NCI-H2171 treated with DMSO at 0.1 percent for 48 hours (cell line): ENCODE data around the gene FAM228A.
A peak's percentile ranks its signal among the peaks of the same experiment; 100 is the strongest.

Source experiments
- DNase-seq: peaks from one replicate; lab custom pipeline; 2025; lab: John Stamatoyannopoulos, UW

The FAM228A gene

DNA sequence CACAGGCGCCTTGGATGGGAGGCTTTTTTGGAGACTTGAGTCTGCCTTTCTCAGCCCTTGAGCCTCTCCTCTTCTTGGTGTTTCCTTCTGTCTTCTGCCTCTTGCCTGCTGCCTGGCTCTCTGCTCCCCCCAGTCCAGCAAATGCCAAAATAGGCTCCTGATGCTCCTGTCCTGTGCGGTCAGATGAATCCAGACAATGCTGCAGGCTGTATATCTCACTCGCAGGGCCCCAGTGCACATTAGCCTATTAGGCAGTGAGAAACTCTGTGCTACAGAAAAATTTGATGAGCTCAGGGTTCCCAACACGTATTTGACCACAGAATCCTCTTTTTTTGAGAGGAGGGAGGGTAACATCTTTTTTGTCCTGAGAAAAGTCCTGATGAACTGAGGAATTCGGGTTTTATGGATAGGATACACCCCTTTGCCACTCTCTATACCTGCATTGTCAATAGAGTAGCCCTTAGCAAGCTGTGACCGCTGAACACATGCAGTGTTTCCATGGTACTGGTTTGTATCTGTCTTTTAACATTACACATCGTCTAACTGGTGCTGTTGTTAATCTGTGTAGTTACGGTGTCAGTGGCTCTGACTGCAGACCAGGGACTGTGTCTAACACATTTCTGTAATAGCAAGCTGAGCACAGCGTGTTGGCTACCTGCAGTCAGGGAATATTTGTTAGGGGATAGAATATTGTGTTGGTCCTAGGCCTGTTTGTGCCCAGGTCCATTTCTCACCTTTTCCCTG lies 50.8 kb downstream of the FAM228A start:
- DNase-seq: no peak

DNA sequence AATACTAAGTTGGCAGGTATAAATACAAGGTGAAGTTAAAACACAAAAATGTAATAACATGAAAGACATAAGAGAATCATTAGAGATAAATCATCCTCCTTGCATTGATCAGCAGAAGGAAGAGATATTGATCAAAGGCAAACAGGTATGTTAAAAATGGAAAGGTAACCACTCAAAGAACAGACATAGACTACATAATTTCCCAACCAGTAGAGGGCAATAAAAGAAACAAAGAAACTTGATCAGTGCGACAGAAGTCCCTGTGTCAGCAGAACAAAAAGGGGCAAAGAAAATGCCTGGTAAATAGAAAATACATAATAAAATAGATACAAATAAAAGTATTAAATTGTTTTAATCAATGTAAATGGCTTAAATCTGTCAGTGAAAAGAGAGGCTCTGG lies 53.6 kb downstream of the FAM228A start:
- DNase-seq: peak; percentile 79

DNA sequence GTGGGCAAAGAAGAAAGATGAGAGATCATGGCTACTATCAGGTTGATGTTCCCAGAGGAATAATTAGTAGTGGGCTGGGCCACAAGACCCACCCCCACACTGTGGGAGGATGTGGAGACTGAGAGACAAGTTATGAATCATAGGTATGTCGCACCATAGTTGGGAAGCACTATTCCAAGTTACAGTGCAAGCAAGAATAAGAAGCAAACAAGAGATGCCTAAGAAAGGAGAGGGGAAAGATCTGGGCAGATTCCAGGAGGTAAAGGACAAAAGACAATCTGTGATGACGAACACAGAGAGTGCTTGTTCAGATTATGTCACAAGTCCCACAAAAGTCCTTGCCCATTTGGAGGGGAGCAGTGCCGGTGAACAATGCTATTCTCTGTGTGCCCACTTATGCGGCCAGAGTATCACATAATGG lies 56.6 kb downstream of the FAM228A start:
- DNase-seq: no peak

DNA sequence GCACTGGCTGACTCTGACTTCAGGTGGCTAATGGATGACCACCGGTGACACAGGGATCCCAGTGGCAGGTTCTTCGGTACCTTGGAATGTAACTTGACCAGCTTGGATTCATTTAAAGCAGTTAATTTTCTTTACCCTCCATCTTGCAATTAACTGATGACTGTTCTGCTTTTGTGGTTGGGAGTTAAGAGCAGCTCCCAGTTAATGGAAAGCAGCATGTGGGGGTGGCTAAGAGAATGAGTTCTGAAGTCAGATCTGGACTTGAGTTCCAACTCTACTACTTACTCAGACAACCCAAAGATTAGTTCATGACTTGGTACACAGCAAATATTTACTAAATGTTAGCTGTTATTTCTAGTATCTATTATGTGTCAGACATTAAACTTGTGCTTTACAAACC lies 58.5 kb downstream of the FAM228A start:
- DNase-seq: no peak

DNA sequence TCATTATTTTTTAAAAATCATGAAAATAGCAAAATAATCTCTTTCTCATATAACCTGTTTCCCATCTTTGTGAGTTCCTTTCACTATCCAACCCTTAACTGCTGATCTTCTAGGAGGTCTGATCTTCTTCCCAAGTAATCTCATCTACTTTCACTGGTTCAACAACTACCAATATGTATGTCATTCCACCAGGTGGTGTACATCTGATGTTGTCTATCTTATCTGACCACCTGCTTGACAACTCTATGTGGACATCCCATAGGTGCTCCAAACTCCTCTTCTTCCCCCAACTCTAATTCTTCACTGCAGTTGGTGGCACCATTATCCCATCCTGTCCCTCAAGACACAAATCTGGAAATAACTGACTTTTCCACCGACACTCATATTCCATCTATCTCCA lies 62.5 kb downstream of the FAM228A start:
- no peak for DNase-seq

DNA sequence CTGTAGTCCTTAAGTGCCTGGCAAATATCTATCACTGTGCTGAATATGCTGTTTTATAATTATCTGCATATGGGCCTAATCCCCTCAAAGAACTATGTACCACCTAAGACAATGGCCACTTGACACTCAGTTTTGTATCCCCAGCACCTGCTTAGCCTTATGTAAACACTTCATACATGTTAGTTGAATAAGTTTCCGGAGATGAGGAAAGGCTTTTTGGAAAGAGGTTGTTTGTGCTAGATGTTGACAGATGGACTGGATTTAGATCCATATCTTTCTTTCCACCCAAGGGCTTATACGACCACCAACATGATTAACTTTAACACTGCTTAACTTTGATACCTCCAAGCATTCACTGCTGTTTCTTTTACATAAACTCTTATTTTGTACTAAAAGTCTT lies 63.3 kb downstream of the FAM228A start:
- DNase-seq: peak; percentile 48

DNA sequence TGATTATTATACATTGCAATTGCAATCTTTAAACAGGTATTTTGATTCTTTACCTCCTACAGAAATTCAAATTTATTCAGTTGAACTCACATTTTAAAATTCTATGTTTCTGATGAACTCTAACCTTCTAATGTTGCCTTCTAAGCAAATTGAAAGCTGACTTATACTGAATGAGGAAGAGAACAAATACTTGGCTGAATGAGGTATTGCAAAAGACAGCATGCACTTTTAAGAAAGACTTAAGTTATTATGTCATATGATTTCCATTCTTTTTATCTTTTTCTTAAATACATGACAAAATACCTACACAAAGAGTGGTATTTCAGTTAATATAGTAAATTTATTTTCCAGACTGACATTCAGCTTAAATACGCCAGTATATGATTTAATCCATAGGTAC lies 64.7 kb downstream of the FAM228A start:
- DNase-seq: no peak
